SIG-M5 treated with dmso at 0.1 percent for 504 hours (cell line): Measurements from ENCODE around the gene RRM2.

Experiments used
- DNase-seq: peaks from one replicate; lab custom pipeline; 2025; ENCODE audit not compliant: unreplicated experiment; lab: John Stamatoyannopoulos, UW

Gene RRM2

DNA sequence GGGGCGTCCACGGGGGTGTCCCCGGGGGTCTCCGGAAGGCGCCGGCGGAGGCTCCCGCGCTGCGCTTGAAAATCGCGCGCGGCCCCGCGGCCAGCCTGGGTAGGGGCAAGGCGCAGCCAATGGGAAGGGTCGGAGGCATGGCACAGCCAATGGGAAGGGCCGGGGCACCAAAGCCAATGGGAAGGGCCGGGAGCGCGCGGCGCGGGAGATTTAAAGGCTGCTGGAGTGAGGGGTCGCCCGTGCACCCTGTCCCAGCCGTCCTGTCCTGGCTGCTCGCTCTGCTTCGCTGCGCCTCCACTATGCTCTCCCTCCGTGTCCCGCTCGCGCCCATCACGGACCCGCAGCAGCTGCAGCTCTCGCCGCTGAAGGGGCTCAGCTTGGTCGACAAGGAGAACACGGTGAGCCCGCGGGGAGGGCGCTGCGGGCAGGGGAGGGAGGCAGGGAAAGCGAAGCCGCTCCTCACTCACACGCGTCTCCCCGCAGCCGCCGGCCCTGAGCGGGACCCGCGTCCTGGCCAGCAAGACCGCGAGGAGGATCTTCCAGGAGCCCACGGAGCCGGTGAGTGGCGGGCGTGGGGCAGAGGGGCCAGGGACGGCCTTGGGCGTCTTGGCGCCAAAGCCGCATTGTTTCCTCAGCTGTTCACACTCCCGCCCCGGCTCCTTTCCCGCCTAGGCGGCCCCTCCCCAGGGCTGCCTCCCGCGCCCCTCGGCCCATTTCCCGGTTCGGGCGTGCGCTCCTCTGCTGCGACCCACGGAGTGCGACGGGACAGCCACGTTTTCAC lies at the start of gene RRM2:
Gene RRM2, plus strand, starts transcription at position 240 of the 781 bp plus-strand sequence. Its CDS starts 60 bp downstream, at position 300.
- DNase-seq, result peak; percentile 97

DNA sequence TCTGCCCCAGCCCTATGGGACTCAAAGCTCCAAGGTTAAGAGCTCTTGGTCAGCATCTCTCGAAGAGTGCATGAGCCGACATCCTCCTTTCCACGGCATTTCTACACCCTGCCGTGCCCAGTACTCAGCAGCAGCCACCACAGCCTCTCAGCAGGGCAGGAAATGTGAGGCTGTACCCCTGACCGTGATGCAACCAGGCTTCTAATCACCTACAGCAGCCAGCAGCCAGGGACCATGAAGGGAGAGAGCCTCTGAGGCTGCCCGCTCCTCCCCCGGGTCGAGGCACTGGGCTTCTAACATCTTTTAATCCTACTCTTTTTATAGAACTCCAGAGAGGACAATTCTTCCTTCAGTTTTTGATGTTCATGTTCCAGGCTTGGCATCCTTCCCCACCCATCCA lies 48.8 kb upstream of the RRM2 start:
- DNase-seq, result no peak

DNA sequence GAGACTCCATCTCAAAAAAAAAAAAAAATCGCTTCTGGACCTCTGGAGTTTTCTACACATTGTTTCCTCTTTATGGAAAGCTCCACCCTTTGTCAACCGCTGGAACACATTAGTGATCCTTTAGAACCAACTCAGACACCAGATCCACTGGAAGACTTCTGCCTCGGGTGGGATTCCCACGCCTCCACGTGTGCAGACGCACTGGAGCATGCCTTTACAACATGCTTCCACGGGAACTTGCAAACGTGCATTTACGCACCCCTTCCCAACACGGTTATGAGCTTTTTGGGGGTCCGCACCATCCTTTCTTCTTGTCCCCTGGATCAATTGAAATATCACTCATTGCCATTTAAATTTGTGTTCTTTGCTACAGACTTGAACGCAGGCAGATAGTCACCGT lies 47.4 kb upstream of the RRM2 start:
- DNase-seq, result no peak

DNA sequence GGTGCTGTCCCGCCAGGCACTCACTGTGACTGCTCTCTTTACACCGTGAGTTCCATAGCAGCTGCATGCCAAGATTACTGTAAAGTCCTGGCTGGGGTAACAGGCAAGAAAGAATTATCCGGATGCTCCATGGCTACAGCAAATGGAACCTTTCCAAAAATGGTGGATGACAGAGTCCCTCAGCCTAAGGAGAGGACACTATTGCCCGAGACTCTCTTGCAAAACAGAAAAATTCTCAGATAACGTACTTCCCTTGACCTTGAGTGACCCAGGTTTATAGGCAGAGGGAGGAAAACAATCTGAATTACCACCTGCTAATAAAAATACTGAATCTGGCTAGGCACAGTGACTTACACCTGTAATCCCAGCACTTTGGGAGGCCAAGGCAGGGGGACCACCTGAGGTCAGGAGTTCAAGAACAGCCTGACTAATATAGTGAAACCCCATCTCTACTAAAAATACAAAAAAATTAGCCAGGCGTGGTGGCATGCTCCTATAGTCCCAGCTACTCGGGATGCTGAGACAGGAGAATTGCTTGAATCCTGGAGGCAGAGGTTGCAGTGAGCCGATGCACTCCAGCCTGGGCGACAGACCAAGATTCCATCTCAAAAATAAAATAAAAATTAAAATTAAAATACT lies 46.8 kb upstream of the RRM2 start:
- DNase-seq, result no peak

DNA sequence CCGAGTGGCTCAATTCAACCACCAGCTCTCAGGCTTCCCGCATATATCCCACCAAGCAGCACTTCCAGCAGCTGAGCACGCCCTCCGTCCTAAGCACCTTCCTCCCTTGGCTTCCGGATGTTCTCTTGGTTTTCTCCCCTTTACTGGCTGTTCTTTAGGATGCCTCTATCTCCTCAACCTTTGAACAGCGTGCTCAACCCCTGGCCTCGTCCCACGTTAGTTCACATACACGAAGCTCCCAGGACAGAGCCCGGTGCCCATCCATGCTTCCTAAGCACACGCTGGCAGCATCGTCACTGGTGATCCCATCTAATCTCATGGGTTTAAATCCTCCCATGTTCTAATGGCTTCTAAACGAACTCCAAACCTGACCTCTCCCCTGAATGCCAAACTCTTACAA lies 46.0 kb upstream of the RRM2 start:
- no peak for DNase-seq

DNA sequence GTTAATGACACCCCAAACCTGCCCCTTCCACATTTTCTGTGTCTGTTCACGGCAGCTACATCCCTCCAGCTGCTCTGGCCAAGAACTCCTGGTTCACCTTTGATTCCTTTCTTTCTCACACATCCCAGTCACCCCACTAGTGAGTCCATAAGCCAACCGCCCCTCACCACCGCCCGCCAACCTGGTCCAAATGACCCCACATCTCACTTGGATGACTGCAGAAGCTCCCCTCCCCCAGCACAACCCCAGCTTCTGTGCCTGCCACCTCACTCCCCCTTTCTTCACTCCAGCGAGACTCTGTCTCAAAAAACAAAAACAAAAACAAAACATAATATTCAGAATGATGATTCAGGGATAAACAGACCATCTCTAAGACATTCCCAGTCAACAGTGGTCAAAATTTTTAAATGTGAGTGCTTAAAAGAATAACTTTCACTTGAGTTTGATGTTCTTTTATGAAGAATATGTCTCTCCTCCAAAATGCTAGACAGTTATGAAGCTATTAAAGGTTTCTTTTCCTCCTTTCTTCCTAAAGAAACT lies 45.5 kb upstream of the RRM2 start:
- DNase-seq, result no peak

DNA sequence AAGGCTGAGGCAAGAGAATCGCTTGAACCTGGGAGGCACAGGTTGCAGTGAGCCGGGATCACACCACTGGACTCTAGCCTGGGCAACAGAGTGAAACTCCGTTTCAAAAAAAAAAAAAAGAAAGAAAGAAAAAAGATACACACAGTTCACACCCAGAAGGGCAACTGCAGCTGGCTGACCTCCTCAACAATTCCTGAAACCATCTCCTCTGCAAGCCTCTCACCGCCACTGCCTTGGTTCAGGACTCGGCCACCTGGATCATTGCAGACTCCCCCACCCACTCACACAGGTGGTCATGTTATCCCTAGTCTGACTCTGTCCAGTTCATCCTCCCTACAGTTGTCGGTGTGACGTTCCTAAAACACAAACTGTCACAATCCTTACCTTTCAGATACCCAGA lies 44.5 kb upstream of the RRM2 start:
- no peak for DNase-seq

DNA sequence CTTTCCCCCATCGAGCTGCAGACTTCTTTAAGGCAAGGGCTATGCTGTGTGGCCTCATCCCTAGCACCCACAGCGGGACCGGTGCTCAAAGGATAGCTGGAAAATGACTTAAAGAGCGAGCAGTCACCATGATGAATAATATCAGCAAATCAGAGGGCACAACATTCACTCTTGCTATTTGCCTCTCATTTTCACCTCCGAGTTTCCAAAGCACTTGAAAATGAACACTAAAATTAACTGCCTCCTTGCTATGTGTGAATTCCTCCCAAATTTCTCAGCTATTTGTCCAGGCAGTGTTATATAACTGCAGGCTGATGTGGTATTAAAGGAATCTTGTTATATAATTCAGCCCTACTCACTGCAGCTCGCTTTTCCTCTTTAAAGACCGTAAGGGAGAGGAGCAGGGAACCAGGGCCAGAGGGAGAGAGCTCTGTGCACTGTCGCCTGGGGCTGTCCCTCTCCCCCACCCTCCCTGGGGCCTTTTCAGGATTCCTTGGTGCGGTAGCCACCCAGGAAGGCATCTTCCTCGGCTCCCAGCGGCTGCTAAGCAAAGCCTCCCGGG lies 43.8 kb upstream of the RRM2 start:
- no peak for DNase-seq

DNA sequence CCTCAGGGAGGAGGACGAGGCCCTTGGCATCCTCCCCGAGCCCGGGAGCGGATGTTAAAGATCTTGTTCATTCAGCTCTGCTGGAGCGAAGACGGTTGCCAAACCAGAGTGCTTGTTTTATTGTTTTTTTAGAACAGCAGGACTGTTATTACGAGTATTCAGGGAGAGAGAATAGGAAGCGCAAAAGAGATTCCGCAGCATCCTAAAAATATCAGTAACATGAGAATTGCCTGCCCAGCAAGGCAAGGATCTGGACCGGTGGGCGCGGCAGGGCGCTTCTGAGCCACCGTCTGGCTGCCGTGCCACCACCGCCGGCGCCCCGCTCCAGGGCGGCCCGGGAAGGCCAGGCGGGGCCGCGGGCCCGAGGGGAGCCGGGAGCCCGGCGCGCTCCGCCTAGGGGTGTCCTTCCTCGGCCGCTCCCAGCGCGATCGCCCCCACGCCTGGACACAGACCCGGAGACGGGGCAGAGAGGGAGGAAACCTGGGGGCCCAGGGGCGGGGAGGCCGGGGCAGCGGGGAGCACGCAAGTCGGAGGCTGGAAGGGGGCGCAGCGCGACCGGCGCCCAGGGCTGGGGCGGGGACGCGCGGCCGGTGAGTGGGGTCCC lies 43.2 kb upstream of the RRM2 start:
- DNase-seq, result no peak

DNA sequence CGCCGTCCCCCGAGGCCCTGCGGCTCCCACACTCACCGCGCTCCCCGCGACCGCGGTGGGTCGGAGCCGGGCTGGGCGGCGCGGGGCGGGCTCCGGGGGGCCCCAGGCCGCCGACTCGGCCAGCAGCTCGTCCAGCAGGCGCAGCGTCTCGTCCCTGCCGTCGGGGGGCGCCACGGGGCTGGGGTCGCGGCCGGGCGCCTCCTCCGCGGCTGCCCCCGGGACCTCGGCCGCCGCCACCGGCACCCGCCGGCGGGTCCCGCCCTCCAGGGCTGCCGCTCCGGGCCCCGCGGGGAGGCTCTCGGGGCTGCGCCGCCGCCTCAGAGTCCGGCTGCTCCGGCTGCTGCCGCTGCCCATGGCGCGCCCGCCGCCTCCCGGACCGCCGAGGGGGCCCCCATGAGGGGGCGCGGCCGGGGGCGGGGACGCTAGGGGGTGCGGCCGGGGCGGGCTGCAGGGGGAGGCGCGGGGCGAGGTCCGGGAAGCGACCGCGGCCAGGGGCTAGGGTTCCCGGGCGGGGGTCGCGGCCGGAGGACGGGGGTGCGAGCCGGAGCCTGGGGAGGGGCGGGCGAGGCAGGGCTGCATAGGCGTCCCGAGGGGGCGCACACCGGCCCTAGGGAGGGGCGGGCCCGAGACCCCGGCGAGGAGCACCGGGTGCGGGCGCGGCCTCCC lies 42.5 kb upstream of the RRM2 start, which contains the start of gene CYS1:
Gene CYS1, minus strand, starts transcription at position 542 of the 666 bp plus-strand sequence. Its CDS starts 188 bp downstream, at position 354.
- DNase-seq, result no peak

DNA sequence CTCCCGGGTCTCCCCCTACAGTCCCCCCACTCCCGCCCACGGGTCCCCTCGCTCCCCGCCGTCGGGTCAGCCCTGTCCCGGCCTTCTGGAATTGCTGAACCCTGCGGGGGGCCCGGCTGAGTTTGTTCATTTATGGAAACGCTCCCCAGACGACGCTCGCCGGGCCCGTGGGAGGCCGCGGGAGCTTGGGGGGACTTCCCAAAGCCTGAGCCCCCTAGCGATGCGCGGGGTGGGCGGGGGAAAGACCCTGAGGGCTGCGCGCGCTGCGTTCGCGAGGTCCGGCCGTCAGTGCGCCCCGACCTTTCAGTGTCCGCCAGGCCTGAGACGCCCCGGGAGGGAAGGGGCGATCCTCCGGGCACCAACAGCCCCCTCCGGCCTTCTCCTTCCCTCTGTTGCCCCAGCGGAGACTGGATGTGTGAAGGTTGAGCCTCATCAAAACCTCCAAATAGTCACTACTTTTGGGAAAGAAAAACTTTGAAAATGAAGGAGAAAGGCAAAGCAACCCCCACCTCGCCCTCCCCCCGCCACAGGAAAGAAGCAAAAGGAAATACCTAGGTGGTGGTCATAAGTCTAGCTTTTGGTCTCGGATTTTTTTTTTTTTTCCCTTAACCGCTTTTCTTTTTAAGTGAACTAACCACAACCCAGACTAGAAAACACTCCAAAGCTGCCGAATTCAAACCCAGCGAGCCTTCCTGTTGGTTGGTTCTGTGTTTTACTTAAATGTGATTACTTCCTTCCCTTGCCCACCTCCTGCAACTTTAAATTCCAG lies 41.8 kb upstream of the RRM2 start:
- no peak for DNase-seq

DNA sequence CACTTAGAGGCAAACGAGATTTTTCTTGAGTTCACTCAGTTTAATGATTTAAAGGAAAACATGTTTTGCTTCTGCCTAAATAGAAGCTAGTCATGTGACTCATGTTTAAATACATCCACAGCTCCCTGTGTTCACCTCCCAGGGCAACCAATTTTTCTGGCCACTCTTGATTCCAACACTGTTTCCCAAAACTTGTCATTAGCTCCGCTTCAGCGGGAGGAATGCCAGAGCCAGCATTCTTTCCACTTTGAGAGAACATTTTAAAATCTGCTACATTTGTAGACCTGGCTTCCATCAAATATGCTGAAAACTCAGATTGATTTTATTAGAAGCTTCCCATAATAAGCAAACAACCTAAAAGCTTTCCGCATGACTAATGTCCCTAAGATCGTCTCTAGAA lies 39.5 kb upstream of the RRM2 start:
- DNase-seq, result no peak

DNA sequence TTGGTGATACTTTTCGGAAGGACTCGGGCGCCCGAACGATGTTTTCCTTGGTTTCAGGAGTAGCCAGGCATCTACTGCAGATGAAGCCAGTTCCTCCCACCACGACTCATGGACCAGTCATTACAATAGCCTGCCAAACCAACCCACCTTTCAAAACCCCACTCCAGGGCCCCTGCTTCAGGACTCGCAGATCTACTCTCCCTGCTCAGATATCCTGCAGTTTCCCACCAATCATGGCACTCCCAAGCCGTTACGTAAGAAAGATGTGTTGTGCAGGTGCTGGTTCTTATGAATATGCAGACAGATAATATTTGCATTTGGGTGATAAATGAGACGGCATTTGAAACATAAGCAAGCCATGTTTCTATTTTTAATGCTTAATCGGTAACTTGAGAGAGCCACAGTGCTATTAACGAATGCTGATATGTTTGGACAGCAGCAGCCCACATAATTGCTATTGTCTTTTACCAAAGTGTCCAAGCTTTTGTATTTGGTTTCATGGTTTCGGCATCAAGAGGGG lies 38.8 kb upstream of the RRM2 start:
- DNase-seq, result no peak

DNA sequence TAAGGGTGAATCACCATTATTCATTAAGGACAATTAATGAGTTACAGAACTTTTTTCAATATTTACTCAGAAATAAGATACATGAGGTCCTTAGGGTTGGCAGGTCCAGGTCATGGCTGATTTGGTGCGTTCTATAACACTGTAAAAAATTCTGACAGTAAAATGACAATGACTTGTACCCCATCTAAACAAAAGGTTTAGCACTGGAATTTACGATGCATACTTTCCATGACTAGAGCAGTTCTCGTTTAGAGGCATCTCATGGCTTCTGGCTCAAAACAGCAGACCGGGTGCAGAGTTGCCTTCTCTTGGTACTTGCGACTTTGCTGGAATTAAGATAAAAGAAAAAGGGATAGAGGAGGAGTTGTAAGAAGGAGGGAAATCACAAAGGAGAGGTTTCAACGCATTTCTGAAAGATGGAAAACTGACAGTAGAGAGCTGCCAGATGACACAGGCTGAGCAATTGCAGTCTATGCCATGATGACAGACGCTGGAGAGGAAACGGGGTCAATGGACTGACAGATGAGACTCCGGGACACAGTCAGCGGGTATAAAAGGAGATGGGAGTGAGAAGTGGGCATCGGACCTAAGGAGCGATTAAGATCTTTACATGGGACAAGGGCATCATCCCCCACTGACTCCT lies 38.2 kb upstream of the RRM2 start:
- DNase-seq, result no peak

DNA sequence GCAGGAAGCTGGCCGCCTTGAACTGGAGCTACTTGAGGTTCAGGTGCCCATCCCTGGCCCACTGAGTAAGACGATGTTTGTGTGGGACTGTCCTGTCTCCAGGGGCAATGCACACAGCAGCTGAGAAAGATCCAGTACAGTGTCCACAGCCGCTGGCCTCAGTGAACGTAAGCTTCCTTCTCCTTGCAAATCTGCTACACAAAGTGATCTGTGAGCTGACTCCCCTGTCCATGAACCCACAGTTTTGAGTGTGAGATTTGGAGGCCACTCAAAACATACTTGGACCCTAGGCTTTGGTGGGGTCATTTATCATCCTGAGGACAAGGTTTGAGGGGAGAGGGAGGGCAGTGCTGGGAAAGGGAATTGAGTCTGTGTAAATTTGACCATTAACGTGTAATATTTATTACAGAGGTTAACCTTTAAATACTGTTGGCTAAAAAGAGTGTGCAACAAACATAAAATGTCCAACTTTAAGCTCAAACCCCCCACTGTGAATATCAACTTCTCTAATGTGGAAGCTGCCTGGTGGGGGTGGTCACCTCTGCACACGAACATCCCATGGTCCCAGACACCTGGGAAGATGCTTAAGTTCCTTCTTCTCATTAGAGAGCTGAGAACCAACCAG lies 37.4 kb upstream of the RRM2 start:
- no peak for DNase-seq

DNA sequence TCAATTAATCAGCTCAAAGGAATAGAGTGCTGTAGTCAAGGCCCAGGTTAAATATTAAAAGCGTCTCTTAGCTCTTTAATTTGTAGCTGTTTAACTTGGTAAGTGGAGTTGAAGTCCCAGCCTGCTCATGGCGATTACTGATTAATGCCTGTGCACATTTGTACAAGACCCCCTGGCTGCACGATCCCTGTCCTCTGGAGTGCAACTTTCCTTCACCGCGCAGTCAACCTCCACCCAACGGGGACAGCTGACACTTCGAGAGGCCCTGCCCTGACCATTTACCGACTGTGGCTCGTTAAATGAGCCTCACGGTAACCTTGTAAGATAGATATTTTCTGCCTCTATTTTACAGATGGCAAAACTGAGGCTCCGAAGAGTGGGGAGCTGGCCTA lies 36.9 kb upstream of the RRM2 start:
- DNase-seq, result no peak

DNA sequence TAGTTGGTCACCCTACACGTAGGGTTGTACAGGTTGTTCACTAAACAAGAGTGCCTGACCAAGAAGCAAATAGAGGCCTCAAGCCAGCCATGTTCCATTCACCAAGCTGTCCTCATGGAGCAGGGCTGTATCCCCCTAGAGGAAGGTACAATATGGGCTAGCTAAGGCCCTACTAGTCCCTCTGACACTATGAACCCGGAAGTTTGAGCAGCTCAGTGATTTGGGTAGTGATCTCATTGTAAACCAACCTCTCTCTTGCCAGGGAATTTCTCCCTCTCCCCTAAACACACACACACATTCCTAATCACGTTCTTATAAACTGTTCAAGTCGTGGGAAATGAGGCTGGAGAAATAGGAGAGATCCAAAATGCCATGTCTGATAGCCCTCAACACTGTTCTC lies 35.6 kb upstream of the RRM2 start:
- no peak for DNase-seq

DNA sequence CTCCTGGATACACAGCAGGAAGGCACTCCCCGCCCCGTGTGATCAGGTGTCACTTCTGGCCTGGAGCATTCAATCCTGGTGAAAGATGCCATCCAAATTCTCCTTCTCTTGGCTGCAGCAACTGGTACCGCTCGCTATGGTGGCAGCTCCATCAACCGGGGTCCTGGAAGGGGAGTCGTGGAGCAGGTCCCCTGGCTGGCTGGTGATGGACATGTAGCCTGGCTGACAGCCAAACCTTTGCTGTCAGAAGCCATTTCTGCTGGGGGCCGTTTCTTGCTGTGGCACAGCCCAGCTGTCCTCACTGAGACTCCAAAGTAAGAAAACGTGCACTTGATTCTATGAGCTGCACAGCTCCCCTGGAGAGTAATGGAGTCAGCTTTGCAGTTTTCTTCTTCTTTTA lies 35.2 kb upstream of the RRM2 start:
- DNase-seq, result no peak

DNA sequence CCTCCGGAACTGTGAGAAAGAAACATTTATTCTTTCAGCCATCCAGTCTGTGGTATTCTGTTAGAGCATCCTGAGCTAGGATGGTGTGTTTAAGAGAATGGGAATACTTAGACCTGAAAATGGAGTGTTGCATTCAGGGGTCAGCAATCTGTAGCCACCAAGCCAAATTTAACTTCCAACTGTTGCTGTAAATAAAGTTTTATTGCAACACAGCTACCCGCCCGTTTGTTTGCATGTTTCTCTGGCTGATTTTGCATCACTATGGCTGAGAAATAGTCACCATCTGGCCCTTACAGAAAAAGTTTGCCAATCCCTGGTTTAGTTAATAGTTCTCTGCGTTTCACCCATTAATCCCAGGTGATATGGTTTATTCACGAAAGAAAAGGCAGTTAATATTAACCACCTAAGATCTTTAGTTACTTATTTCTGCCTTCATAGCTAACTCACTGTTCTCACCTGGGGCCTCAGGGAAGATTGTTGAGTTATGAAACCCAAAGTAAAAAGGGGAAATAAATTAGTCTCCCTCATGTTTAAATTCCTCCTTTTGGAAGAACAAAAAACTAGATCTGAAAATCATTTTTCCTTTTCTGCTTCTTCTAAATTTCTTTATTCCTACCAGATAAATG lies 32.9 kb upstream of the RRM2 start:
- DNase-seq, result no peak
